HG02678 (cell line): ENCODE results near the gene RPL7A.
"Not testable (repeated sequence)": the region's sequence is repeated elsewhere in the genome, so short reads cannot be mapped to it uniquely, and the experiment has no call there.

Experiments
- ATAC-seq: cut with Tn5 transposase; IDR thresholded peaks from one replicate; pipeline ENCODE4 v1.9.1; 2021; ENCODE audit warnings: mild to moderate bottlenecking, moderate library complexity; ENCODE audit not compliant: unreplicated experiment

Gene RPL7A

GRCh38 chr9:133367778-133368177 is 19.8 kb downstream of the RPL7A start:
- ATAC-seq, result no peak

DNA sequence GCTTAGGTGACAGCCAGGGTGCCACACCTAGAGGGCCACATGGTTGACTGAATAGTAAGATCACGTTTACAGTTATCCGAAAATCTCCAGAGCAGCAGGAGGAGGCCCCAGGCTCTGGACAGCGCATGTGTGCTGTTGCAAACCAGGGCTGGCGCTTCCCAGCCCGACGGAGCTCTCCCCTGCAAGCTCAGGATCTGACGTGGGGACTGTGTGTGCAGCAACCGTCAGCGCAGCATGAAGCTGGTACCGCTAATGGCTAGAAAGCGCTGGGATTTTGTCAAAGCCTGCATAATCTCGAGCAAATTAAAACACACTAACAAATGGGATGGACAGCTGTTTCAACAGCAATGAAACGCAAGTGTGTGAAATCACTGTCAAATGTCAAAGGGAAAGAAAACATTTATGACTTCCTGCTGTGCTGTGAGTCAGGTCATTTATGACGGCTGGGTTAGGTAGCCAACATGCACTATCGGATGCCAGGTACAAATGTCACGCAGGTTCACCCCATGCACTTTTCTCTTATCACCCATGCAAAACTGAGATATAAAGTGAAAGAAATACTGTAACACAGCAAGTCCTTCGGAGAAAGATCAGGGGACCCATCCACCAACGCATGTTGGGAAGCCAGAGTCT is 20.3 kb downstream of the RPL7A start:
- no peak for ATAC-seq

DNA sequence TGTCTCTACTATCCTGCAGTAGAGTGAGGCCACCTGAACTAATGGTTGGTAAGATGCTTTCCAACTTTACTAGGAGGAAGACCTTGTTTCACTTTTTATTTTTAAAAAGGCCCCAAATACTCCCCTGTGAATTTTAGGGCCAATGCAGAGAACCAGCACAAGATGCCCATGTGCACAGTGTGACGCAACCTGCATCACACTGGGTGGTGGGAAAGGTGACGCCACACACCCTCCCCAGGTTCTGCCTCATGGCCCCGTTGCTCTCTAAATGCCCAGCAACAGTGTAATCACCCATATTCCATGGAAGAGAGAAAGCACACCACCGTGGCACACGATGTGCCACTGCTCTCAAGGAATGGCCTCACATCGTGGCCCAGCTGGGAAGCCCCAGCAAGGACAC is 21.4 kb downstream of the RPL7A start:
- ATAC-seq, result no peak

- no peak for ATAC-seq
Measured at GRCh38 chr9:133369933-133370332, 21.9 kb downstream of the RPL7A start.

GRCh38 chr9:133370685-133371084 is 22.7 kb downstream of the RPL7A start:
- no peak for ATAC-seq

DNA sequence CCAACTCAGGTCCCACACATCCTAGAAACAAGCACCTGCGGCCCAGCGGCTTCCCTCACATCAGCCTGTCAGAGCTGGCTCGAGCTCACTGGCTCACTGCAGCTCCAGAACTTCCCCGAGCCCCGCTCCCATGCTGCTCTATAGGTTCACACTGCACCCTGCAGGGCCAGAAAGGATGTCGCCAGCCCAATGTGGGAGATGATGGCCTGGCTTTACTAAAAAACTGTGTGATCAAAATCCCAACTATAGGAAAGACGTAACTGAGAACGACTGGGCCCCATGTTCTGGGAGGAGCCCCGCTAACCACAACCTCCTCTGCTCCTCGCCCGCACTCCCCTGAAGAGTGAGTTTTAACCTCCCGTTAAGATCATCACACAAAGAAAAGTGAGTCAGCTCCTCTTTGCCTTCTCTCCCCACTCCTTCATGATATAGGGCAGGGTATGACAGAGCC is 23.3 kb downstream of the RPL7A start:
- ATAC-seq, result no peak

DNA sequence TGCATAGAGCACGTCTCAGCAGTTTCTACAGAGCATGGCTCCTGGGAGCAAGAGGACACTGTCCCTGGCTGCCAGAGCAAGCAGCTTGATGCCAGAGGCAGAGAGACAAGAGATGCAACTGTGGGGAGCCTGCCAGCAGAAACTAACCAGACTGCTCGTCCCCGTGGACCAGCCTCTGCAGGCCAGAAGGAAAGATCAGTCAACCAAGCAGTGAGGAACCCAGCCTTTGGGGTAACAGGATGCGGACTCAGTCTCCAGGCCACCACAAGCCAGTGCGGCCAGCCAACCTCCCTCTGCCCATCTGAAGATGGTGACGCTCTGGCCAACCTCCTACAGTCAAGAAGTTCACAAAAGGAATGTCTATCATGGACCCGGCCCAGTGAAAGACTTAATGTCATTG is 24.1 kb downstream of the RPL7A start:
- ATAC-seq, result no peak

GRCh38 chr9:133374612-133375115 is 26.6 kb downstream of the RPL7A start:
- no peak for ATAC-seq

GRCh38 chr9:133375116-133375723 is 27.2 kb downstream of the RPL7A start:
- peak; percentile 9 for ATAC-seq

- ATAC-seq, result peak; percentile 90
Measured at GRCh38 chr9:133375724-133376654, 28.0 kb downstream of the RPL7A start, which contains the start of the genes STKLD1 and SURF4. Gene STKLD1 (plus strand): TSS chr9:133376366. CDS start chr9:133376474, 108 bp downstream. Gene SURF4 (minus strand): TSS chr9:133376060. CDS start chr9:133375969, 91 bp downstream.

- ATAC-seq, result not testable (repeated sequence)
Measured at GRCh38 chr9:133377280-133377679, 29.3 kb downstream of the RPL7A start.

DNA sequence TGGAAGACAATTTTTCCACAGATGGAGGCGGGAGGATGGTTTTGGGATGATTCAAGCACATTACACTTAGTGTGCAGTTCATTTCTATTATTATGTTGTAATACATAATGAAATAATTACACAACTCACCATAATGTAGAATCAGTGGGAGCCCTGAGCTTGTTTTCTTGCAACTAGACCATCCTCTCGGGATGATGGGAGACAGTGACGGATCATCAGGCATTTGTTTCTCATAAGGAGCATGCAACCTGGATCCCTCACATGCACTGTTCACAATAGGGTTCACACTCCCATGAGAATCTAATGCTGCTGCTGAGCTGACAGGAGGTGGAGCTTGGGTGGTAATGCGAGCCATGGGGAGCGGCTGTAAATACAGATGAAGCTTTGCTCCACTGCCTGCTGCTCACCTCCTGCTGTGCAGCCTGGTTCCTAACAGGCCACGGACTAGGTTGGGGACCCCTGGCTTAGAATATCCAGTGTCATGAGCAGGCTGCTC is 29.8 kb downstream of the RPL7A start:
- ATAC-seq, result no peak

- ATAC-seq, result no peak
Measured at GRCh38 chr9:133378408-133378962, 30.5 kb downstream of the RPL7A start.

- no peak for ATAC-seq
Measured at GRCh38 chr9:133379153-133380086, 31.4 kb downstream of the RPL7A start.

GRCh38 chr9:133380734-133381133 is 32.7 kb downstream of the RPL7A start:
- ATAC-seq, result no peak

DNA sequence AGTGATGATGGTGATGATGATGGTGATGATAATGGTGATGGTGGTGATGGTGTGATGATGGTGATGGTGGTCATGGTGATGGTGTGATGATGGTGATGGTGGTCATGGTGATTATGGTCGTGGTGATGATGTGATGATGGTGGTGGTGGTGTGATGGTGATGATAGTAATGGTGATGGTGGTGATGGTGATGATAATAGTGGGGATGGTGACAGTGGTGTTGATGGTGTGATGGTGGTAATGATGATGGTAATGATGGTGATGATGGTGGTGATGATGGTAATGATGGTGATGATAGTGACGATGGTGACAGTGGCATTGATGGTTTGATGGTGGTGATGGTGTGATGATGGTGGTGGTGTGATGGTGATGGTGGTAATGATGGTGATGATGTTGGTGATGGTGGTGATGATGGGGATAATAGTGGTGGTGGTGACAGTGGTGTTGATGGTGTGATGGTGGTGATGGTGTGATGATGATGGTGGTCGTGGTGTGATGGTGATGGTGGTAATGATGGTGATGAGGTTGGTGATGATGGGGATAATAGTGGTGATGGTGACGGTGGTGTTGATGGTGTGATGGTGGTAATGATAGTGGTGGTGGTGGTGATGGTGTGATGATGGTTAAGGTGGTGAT is 34.6 kb downstream of the RPL7A start:
- no peak for ATAC-seq

DNA sequence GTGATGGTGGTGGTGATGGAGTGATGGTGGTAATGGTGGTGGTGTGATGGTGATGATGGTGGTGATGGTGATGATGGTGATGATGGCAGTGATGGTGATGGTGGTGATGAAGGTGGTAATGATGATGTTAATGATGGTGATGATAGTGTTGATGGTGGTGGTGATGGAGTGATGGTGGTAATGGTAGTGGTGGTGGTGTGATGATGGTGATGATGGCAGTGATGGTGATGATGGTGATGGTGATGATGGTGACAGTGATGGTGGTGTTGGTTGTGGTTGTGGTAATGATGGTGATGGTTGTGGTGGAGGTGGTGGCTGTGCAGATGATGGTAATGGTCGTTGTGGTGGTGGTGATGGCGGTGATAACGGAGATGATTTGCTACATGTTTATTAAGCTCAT is 35.4 kb downstream of the RPL7A start:
- no peak for ATAC-seq

DNA sequence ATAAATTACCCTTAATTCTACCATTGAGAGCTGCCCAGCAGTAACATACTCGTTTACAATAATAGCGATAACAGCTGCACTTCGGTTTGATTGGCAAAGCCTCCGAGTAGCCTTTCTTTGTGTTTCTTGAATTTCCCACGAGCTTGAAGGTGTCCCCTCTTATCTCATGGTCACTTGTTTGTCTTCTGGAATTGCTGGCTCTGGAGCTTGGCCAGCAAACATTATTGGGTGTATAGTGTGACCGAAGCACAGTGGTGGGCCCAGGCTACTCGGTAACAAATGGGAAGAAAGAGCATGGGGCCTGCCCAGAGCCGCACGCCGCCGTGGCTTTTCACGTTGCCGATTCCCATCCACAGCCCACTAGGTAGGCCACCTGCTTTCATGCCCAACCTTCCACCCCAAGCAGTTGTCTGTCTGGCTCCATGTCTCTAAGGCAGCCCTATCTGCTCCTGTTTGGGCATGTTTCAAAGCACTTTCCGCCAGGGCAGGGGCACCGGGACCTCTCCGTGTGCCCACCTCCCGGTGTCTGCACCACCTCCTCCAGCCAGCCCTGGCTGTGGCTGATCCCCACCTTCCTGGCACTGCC is 36.8 kb downstream of the RPL7A start:
- ATAC-seq, result no peak

DNA sequence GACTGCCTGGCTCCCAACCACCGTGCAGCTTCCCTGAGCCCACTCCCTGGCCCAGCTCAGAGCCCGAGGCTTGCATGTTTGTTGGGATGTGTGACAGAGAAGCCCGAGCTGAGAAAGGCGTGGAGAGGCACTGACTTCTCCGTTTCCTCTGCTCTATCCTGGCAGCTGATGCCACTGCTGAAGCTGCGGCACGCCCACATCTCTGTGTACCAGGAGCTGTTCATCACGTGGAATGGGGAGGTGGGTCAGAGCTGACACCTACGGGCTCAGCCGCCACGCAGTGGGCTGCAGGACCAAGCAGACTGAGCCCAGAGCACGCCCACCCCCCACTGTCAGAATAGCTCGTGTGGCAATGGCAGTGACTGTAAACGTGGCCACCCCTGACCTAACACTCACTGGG is 37.4 kb downstream of the RPL7A start:
- no peak for ATAC-seq
